Activated CD8-positive, alpha-beta T cell treated with anti-CD3 and anti-CD28 coated beads for 36 hours (primary cell): ENCODE measurements around the gene PATJ. TPM values are rescaled to one million over a fixed set of nuclear protein-coding genes. Genes with fewer than 3 reads are reported as not detected.

ENCODE experiments used
- ATAC-seq: fragments of 200-7000 bp; cut with Tn5 transposase; one replicate; pipeline ENCODE4 v1.10.0; 2021; ENCODE audit warnings: mild to moderate bottlenecking, moderate library complexity
- CTCF ChIA-PET: fragments of 350-600 bp; sonication (Branson Sonifier 250); formaldehyde crosslinking; loops from one replicate; lab custom pipeline; 2021; ENCODE audit warnings: antibody characterized with exemption; lab: Charles Lee
- POLR2A ChIA-PET: fragments of 350-600 bp; sonication (Branson Sonifier 250); formaldehyde crosslinking; loops from one replicate; lab custom pipeline; 2021; ENCODE audit warnings: antibody characterized with exemption; lab: Charles Lee
- DNase-seq: peaks from one replicate; pipeline ENCODE4 v3.0.0-alpha.2; 2020
- H3K27ac Mint-ChIP-seq: one replicate; pipeline ENCODE4 v1.8.0; 2021; ENCODE audit warnings: mild to moderate bottlenecking, mixed read lengths
- H3K27me3 Mint-ChIP-seq: one replicate; pipeline ENCODE4 v1.8.0; 2021; ENCODE audit warnings: mixed read lengths
- H3K36me3 Mint-ChIP-seq: one replicate; pipeline ENCODE4 v1.8.0; 2021; ENCODE audit warnings: low read depth, mixed read lengths
- H3K4me1 Mint-ChIP-seq: one replicate; pipeline ENCODE4 v1.8.0; 2021; ENCODE audit warnings: low read depth, mixed read lengths
- H3K4me3 Mint-ChIP-seq: one replicate; pipeline ENCODE4 v1.8.0; 2021; ENCODE audit warnings: mild to moderate bottlenecking, moderate library complexity, mixed read lengths
- H3K9me3 Mint-ChIP-seq: one replicate; pipeline ENCODE4 v1.8.0; 2021; ENCODE audit warnings: mixed read lengths
- CTCF ChIP-seq: fragments of 200-600 bp; IDR thresholded peaks from one replicate; pipeline ENCODE4 v1.8.0; 2022; ENCODE audit warnings: antibody characterized with exemption, mild to moderate bottlenecking
- intact Hi-C: fragments of 100-400 bp; cut with micrococcal nuclease; formaldehyde crosslinking; loops from one replicate; pipeline ENCODE4 v1.10.0; 2022
- total RNA-seq, 2 experiments: library from RNA; stranded (reverse); gene quantifications; one replicate each; pipeline ENCODE4 v1.2.3, GENCODE V29; 2021

Gene PATJ
- total RNA-seq, 2 experiments from 2014 or later, result 8.1 to 9.2 TPM

- no peak for DNase-seq
- Mint-ChIP-seq H3K36me3 (no peaks in the 10 kb centered on the region), H3K4me3 (no peak overlapping the region), H3K9me3 (no peaks in the 10 kb centered on the region), H3K27ac (no peak overlapping the region), H3K4me1 (peaks cover 17% of the 10 kb centered on the region), H3K27me3 (no peaks in the 10 kb centered on the region)
- CTCF ChIA-PET, result no interaction called here
- no peak for ATAC-seq
- intact Hi-C loops, result no loop called here
- POLR2A ChIA-PET, result no interaction called here
- TF ChIP-seq CTCF, result no peak
Measured at GRCh38 chr1:61979729-61980128, 237.4 kb downstream of the PATJ start.

GRCh38 chr1:61980561-61980960, 238.3 kb downstream of the PATJ start:
- intact Hi-C loops, result no loop called here
- Mint-ChIP-seq H3K4me3 (no peak overlapping the region), H3K9me3 (no peaks in the 10 kb centered on the region), H3K27me3 (no peaks in the 10 kb centered on the region), H3K27ac (no peak overlapping the region), H3K36me3 (no peaks in the 10 kb centered on the region), H3K4me1 (peaks cover 17% of the 10 kb centered on the region)
- POLR2A ChIA-PET, result no interaction called here
- DNase-seq (peak; percentile 55), ATAC-seq (peak; percentile 58)
- CTCF ChIA-PET, result no interaction called here
- TF ChIP-seq CTCF, result no peak

GRCh38 chr1:61981870-61982660, 239.8 kb downstream of the PATJ start:
- ChIA-PET CTCF (interaction anchor here (1.8 kb wide), 1 partner anchor 162 kb away, joined by 6 read pairs; no protein-coding TSS in a partner anchor), POLR2A (no interaction called here)
- H3K27ac Mint-ChIP-seq, result no peak overlapping the region
- peak; percentile 12 for DNase-seq
- no peaks in the 10 kb centered on the region for H3K36me3 Mint-ChIP-seq
- ATAC-seq, result no peak
- no peak overlapping the region for H3K4me3 Mint-ChIP-seq
- no peaks in the 10 kb centered on the region for H3K9me3 Mint-ChIP-seq
- no peak for TF ChIP-seq CTCF
- intact Hi-C loops, result no loop called here
- no peaks in the 10 kb centered on the region for H3K27me3 Mint-ChIP-seq
- H3K4me1 Mint-ChIP-seq, result peaks cover 17% of the 10 kb centered on the region

GRCh38 chr1:61983236-61983635, 241.0 kb downstream of the PATJ start:
- Mint-ChIP-seq H3K36me3 (no peaks in the 10 kb centered on the region), H3K4me3 (no peak overlapping the region), H3K4me1 (peaks cover 17% of the 10 kb centered on the region), H3K9me3 (no peaks in the 10 kb centered on the region), H3K27ac (no peak overlapping the region), H3K27me3 (no peaks in the 10 kb centered on the region)
- no peak for ATAC-seq
- intact Hi-C loops, result no loop called here
- CTCF ChIA-PET, result interaction anchor here (1.0 to 1.8 kb wide), 2 partner anchors 130 to 161 kb away, joined by 3 to 6 read pairs; no protein-coding TSS in a partner anchor
- no peak for DNase-seq
- TF ChIP-seq CTCF, result no peak
- POLR2A ChIA-PET, result no interaction called here

GRCh38 chr1:61992257-61992656, 250.0 kb downstream of the PATJ start:
- Mint-ChIP-seq H3K4me1 (no peaks in the 10 kb centered on the region), H3K36me3 (peaks cover 14% of the 10 kb centered on the region), H3K27ac (no peak overlapping the region), H3K27me3 (no peaks in the 10 kb centered on the region), H3K4me3 (no peak overlapping the region), H3K9me3 (no peaks in the 10 kb centered on the region)
- CTCF ChIA-PET, result no interaction called here
- DNase-seq (no peak), ATAC-seq (no peak)
- POLR2A ChIA-PET, result no interaction called here
- no peak for TF ChIP-seq CTCF
- intact Hi-C loops, result no loop called here
